GM12878 (cell line): ENCODE measurements around the gene TMEM232. TPM values are rescaled to one million over a fixed set of nuclear protein-coding genes. Genes with fewer than 3 reads are reported as not detected.
A peak's percentile ranks its signal among the peaks of the same experiment; 100 is the strongest.

ENCODE experiments used
- ATAC-seq: fragments of 200-7000 bp; cut with Tn5 transposase; 3 replicates; pipeline ENCODE4 v1.9.1; 2020; ENCODE audit warnings: mild to moderate bottlenecking, moderate library complexity
- BruUV-seq: library from RNA; stranded (reverse); fragments of 400-500 nt; replicated peaks from 2 replicates; lab custom pipeline; 2021; lab: Mats Ljungman, UMichigan
- CTCF ChIA-PET: fragments of 300-600 bp; sonication (Branson Sonifier 250); formaldehyde crosslinking; extraction: SDS; loops from one replicate; lab custom pipeline; 2021; ENCODE audit warnings: inconsistent platforms; lab: Yijun Ruan, JAX
- POLR2A ChIA-PET: fragments of 350-600 bp; formaldehyde crosslinking; extraction: SDS; loops from one replicate; lab custom pipeline; 2021; ENCODE audit warnings: inconsistent platforms; lab: Charles Lee
- RAD21 ChIA-PET: fragments of 300-600 bp; sonication (Branson Sonifier 250); formaldehyde crosslinking; loops from one replicate; lab custom pipeline; 2023; ENCODE audit warnings: antibody characterized with exemption; ENCODE audit not compliant: unreplicated experiment; lab: Charles Lee
- SMC1A ChIA-PET: fragments of 300-600 bp; sonication (Branson Sonifier 250); formaldehyde crosslinking; loops from one replicate; lab custom pipeline; 2023; ENCODE audit not compliant: unreplicated experiment, uncharacterized antibody; lab: Charles Lee
- DNase-seq: peaks from one replicate; pipeline ENCODE4 v3.0.0-alpha.2; 2011; ENCODE audit warnings: low read depth, low spot score
- FAIRE-seq: peaks from 3 replicates; lab custom pipeline; 2011; peaks lifted over from hg19 to GRCh38; lab: Jason Lieb, UNC
- H2AFZ ChIP-seq: 2 replicates; pipeline ENCODE4 v1.6.0; 2011; ENCODE audit warnings: low read depth, low read length, control low read depth; ENCODE audit not compliant: control insufficient read depth
- H3K27ac ChIP-seq: 2 replicates; pipeline ENCODE4 v1.5.1; 2011; ENCODE audit warnings: control low read depth; ENCODE audit not compliant: control insufficient read depth, insufficient read depth
- H3K27me3 ChIP-seq, 2 experiments: replicated peaks in 1 of 2; 2 replicates each; pipeline versions ENCODE4 v1.6.0 to v1.6.1; 2011; ENCODE audit warnings: low read length in 1 of 2; ENCODE audit not compliant: control insufficient read depth in 2 of 2, insufficient read depth in 2 of 2
- H3K36me3 ChIP-seq, 2 experiments: 2 replicates each; pipeline ENCODE4 v1.5.1; 2011; ENCODE audit warnings: low read length in 1 of 2; ENCODE audit not compliant: control insufficient read depth in 2 of 2, insufficient read depth in 2 of 2
- H3K4me1 ChIP-seq: 2 replicates; pipeline ENCODE4 v1.6.1; 2011; ENCODE audit warnings: mild to moderate bottlenecking, low read length, moderate library complexity, mixed read lengths; ENCODE audit not compliant: control insufficient read depth, insufficient read depth
- H3K4me2 ChIP-seq: 2 replicates; pipeline ENCODE4 v1.6.0; 2011; ENCODE audit warnings: control low read depth; ENCODE audit not compliant: control insufficient read depth, insufficient read depth
- H3K4me3 ChIP-seq: fragments of 200-600 bp; sonication (generic); 2 replicates; pipeline ENCODE4 v1.5.1; 2016
- H3K79me2 ChIP-seq: 2 replicates; pipeline ENCODE4 v1.6.0; 2011; ENCODE audit warnings: low read length; ENCODE audit not compliant: control insufficient read depth, insufficient read depth
- H3K9ac ChIP-seq: 2 replicates; pipeline ENCODE4 v1.8.0; 2011; ENCODE audit warnings: low read length, control low read depth, mixed read lengths; ENCODE audit not compliant: control insufficient read depth, insufficient read depth
- H3K9me3 ChIP-seq: replicated peaks from 3 replicates; pipeline ENCODE4 v1.5.1; 2011; ENCODE audit warnings: mild to moderate bottlenecking, low read length; ENCODE audit not compliant: control insufficient read depth, insufficient read depth
- H4K20me1 ChIP-seq: 2 replicates; pipeline ENCODE4 v1.6.0; 2011; ENCODE audit not compliant: control insufficient read depth, insufficient read depth
- BHLHE40 ChIP-seq, 2 experiments: fragments of 450-650 bp in 1 of 2; IDR thresholded peaks; 2 replicates each; pipeline ENCODE4 v1.6.1; 2011 to 2017; ENCODE audit warnings: low read depth in 2 of 2, borderline replicate concordance in 1 of 2, improper control_type of control experiment in 1 of 2, low read length in 1 of 2, mild to moderate bottlenecking in 1 of 2
- CHD4 ChIP-seq: fragments of 200-600 bp; sonication (generic); IDR thresholded peaks from 2 replicates; pipeline ENCODE4 v1.6.1; 2016; ENCODE audit warnings: mild to moderate bottlenecking
- IRF3 ChIP-seq: fragments of 450-650 bp; IDR thresholded peaks from 2 replicates; pipeline ENCODE4 v1.6.1; 2014; ENCODE audit warnings: mild to moderate bottlenecking
- JUNB ChIP-seq: IDR thresholded peaks from 2 replicates; pipeline ENCODE4 v1.6.1; 2016; ENCODE audit warnings: antibody characterized with exemption, mild to moderate bottlenecking
- KDM1A ChIP-seq: fragments of 200-600 bp; sonication (generic); IDR thresholded peaks from 2 replicates; pipeline ENCODE4 v1.6.1; 2016; ENCODE audit warnings: borderline replicate concordance
- MEF2B ChIP-seq: fragments of 450-650 bp; IDR thresholded peaks from 2 replicates; pipeline ENCODE4 v1.6.1; 2018; ENCODE audit warnings: mild to moderate bottlenecking, moderate library complexity; ENCODE audit not compliant: partially characterized antibody, poor library complexity, severe bottlenecking
- SIX5 ChIP-seq: IDR thresholded peaks from 2 replicates; pipeline ENCODE4 v1.6.1; 2011; ENCODE audit warnings: mild to moderate bottlenecking, low read depth, low read length, moderate library complexity; ENCODE audit not compliant: severe bottlenecking
- SPI1 ChIP-seq: IDR thresholded peaks from 2 replicates; pipeline ENCODE4 v1.6.1; 2011; ENCODE audit warnings: low read depth, mild to moderate bottlenecking, low read length, moderate library complexity, borderline replicate concordance; ENCODE audit not compliant: insufficient read depth
- WGBS: methylation state at CpG from one replicate; pipeline ENCODE4 v1.1.6; 2016; ENCODE audit warnings: low lambda C conversion rate; ENCODE audit not compliant: insufficient replicate concordance, insufficient coverage; ENCODE audit errors: missing lambda C conversion rate; 5-methylcytosine and 5-hydroxymethylcytosine counted together
- in situ Hi-C: fragments of 300-500 bp; cut with MboI; formaldehyde crosslinking; loops from 9 replicates; pipeline ENCODE4 v1.14.3; 2018; ENCODE audit warnings: mixed read lengths
- intact Hi-C: fragments of 100-400 bp; cut with micrococcal nuclease; formaldehyde crosslinking; loops from one replicate; pipeline ENCODE4 v1.14.2; 2022; ENCODE audit not compliant: unreplicated experiment
- polyA plus RNA-seq, 11 experiments: library from polyadenylated mRNA; depleted of rRNA in 4 of 11; unstranded in 6 of 11; stranded (reverse) in 5 of 11; fragments of >200 nt; fragmentation: Nextera tagmentation in 4 of 11; fragmentation: Illumina TruSeq in 1 of 11; extraction: Ambion mirVana in 4 of 11; extraction: Trizol in 1 of 11; gene quantifications; 1 replicate in 1 of 11; 2 replicates in 10 of 11; pipeline versions ENCODE4 v1.2.1 to v1.2.3, GENCODE V29; 2011 to 2016; ENCODE audit warnings: inconsistent platforms in 2 of 11, missing spikeins in 2 of 11, low read depth in 1 of 11
- total RNA-seq, 4 experiments: library from RNA; depleted of rRNA in 3 of 4; stranded (reverse); fragments of >200 nt in 3 of 4; fragmentation: Illumina TruSeq in 1 of 4; extraction: Trizol in 1 of 4; gene quantifications; 2 replicates each; pipeline versions ENCODE4 v1.2.1 to v1.2.3, GENCODE V29; 2013 to 2021

TMEM232 gene
- total and polyA plus RNA-seq, 10 of the 15 experiments (the other 5 are each of a cell fraction or from before 2014, with no cell fraction given) = 0.29 to 1.3 (median 0.91) TPM

- Histone ChIP-seq H3K27ac (no peak overlapping the region), H3K9ac (no peak overlapping the region), H3K27me3 (no peaks in the 10 kb centered on the region), H3K4me2 (no peak overlapping the region), H3K4me1 (no peaks in the 10 kb centered on the region), H3K79me2 (no peaks in the 10 kb centered on the region), H3K4me3 (no peak overlapping the region), H2AFZ (no peak overlapping the region), H4K20me1 (no peaks in the 10 kb centered on the region), H3K9me3 (no peaks in the 10 kb centered on the region), H3K36me3 (no peaks in the 10 kb centered on the region)
- peak; percentile 58 for ATAC-seq
- intact Hi-C loops (no loop called here), in situ Hi-C loops (no loop called here)
- no TSS peak for BruUV-seq
- CTCF ChIA-PET = no interaction called here
- FAIRE-seq = no peak
- DNase-seq = no peak
- POLR2A ChIA-PET = no interaction called here
- RAD21 ChIA-PET = no interaction called here
- peak in 1 of 2 experiments; percentile 41; a peak in 1 of 4 replicates for TF ChIP-seq BHLHE40 (IDR thresholded peaks at IDR 0.05; ENCODE audit: borderline replicate concordance in 1 of 2, low read depth in 2 of 2, low read length in 1 of 2)
- TF ChIP-seq MEF2B = peak; percentile 52
- no peak for TF ChIP-seq IRF3
- no peak for TF ChIP-seq SPI1
- TF ChIP-seq CHD4 = no peak
- peak; percentile 51 for TF ChIP-seq JUNB
- no peak for TF ChIP-seq KDM1A
- no peak for TF ChIP-seq SIX5
- 9% methylated on average over 4 of the region's 4 CpGs for WGBS
- SMC1A ChIA-PET = interaction anchor here (1.1 kb wide), 1 partner anchor 14 kb away, joined by 3 read pairs; no protein-coding TSS in a partner anchor
These were observed 265.6 kb downstream of the TMEM232 start for GRCh38 chr5:110460837-110461236.
